ENCODE data around the gene PLEKHN1.
A peak's percentile ranks its signal among the peaks of the same experiment; 100 is the strongest.
"Not testable (repeated sequence)": the region's sequence is repeated elsewhere in the genome, so short reads cannot be mapped to it uniquely, and the experiment has no call there.

The PLEKHN1 gene

GRCh38 chr1:1005774-1006304 lies 39.6 kb downstream of the PLEKHN1 start:
- DNase-seq (ENCODE audit: low read depth in 4 of 4, low spot score in 1 of 4), result no peak

GRCh38 chr1:1006305-1007159 lies 40.2 kb downstream of the PLEKHN1 start:
- no peak for DNase-seq (ENCODE audit: low read depth in 4 of 4, low spot score in 1 of 4)

- DNase-seq (ENCODE audit: low read depth in 4 of 4, low spot score in 1 of 4), result not testable (repeated sequence)
Measured at GRCh38 chr1:1010131-1010530, 43.8 kb downstream of the PLEKHN1 start.

GRCh38 chr1:1011396-1011949 lies 45.2 kb downstream of the PLEKHN1 start:
- DNase-seq (ENCODE audit: low read depth in 4 of 4, low spot score in 1 of 4), result no peak

GRCh38 chr1:1012736-1013104 lies 46.4 kb downstream of the PLEKHN1 start:
- not testable (repeated sequence) for DNase-seq (ENCODE audit: low read depth in 4 of 4, low spot score in 1 of 4)

- peak; percentile 57 to 75 (median 66) for DNase-seq (ENCODE audit: low read depth in 4 of 4, low spot score in 1 of 4)
Measured at GRCh38 chr1:1013105-1013921, 47.0 kb downstream of the PLEKHN1 start, which contains the start of gene ISG15. Gene ISG15 (plus strand): TSS chr1:1013497. CDS start chr1:1013574, 77 bp downstream.

- DNase-seq (ENCODE audit: low read depth in 4 of 4, low spot score in 1 of 4), result no peak
Measured at GRCh38 chr1:1013922-1014648, 47.8 kb downstream of the PLEKHN1 start.

- no peak for DNase-seq (ENCODE audit: low read depth in 4 of 4, low spot score in 1 of 4)
Measured at GRCh38 chr1:1014799-1015681, 48.8 kb downstream of the PLEKHN1 start.

GRCh38 chr1:1017397-1018320 lies 51.4 kb downstream of the PLEKHN1 start:
- not testable (repeated sequence) for DNase-seq (ENCODE audit: low read depth in 4 of 4, low spot score in 1 of 4)

- DNase-seq (ENCODE audit: low read depth in 4 of 4, low spot score in 1 of 4), result not testable (repeated sequence)
Measured at GRCh38 chr1:1018321-1018685, 52.0 kb downstream of the PLEKHN1 start.

GRCh38 chr1:1019122-1019999 lies 53.1 kb downstream of the PLEKHN1 start:
- DNase-seq (ENCODE audit: low read depth in 4 of 4, low spot score in 1 of 4), result peak; percentile 58 to 73 (median 62)

- DNase-seq (ENCODE audit: low read depth in 4 of 4, low spot score in 1 of 4), result no peak
Measured at GRCh38 chr1:1020000-1020404, 53.7 kb downstream of the PLEKHN1 start, which contains the start of gene AGRN. Gene AGRN (plus strand): TSS chr1:1020120. CDS start chr1:1020173, 53 bp downstream.

- DNase-seq (ENCODE audit: low read depth in 4 of 4, low spot score in 1 of 4), result no peak
Measured at GRCh38 chr1:1020415-1021009, 54.2 kb downstream of the PLEKHN1 start.

GRCh38 chr1:1021010-1021919 lies 55.0 kb downstream of the PLEKHN1 start:
- DNase-seq (ENCODE audit: low read depth in 4 of 4, low spot score in 1 of 4), result no peak

GRCh38 chr1:1021920-1022259 lies 55.6 kb downstream of the PLEKHN1 start:
- no peak for DNase-seq (ENCODE audit: low read depth in 4 of 4, low spot score in 1 of 4)

GRCh38 chr1:1022302-1023009 lies 56.2 kb downstream of the PLEKHN1 start:
- DNase-seq (ENCODE audit: low read depth in 4 of 4, low spot score in 1 of 4), result no peak
